Cortex of kidney (tissue), 1 donor: Measurements from ENCODE around the gene HOXD12.

Source experiments
- DNase-seq: peaks from one replicate; lab custom pipeline; 2025; lab: John Stamatoyannopoulos, UW

The HOXD12 gene

DNA sequence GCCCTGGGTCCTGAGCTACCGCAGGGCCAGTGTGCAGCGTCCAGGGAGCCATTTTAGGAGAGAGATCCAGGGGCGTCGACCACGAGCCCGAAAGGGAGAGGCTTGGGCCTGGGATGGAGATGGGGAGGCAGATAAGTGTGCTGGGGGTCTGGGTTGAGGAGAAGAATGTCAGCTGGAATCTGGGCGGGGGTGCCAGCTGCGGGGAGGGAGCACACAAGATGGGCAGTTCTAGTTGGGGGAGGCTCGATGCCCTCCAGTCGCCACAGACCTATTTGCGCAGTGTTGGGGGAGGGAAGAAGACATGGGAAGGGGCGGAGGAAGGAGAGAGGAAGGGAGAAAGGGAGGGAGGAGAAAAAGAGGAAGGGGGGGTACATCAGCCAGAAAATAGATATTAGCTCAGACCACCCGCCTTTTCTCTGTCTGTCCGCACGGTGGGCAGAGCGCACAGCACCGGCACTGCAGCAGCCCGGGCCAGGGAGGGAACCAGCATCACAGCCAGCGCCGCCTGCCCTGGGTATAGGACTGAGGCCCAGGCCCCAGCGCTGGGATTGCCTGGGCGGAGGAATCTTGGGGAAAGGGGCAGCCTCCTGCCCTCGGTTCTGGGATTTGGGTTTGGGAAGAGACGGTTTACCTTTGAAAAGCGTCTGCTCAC, 5.6 kb downstream of the HOXD12 start:
- DNase-seq, result no peak

GRCh38 chr2:176105730-176106580, 6.4 kb downstream of the HOXD12 start:
- DNase-seq, result no peak

DNA sequence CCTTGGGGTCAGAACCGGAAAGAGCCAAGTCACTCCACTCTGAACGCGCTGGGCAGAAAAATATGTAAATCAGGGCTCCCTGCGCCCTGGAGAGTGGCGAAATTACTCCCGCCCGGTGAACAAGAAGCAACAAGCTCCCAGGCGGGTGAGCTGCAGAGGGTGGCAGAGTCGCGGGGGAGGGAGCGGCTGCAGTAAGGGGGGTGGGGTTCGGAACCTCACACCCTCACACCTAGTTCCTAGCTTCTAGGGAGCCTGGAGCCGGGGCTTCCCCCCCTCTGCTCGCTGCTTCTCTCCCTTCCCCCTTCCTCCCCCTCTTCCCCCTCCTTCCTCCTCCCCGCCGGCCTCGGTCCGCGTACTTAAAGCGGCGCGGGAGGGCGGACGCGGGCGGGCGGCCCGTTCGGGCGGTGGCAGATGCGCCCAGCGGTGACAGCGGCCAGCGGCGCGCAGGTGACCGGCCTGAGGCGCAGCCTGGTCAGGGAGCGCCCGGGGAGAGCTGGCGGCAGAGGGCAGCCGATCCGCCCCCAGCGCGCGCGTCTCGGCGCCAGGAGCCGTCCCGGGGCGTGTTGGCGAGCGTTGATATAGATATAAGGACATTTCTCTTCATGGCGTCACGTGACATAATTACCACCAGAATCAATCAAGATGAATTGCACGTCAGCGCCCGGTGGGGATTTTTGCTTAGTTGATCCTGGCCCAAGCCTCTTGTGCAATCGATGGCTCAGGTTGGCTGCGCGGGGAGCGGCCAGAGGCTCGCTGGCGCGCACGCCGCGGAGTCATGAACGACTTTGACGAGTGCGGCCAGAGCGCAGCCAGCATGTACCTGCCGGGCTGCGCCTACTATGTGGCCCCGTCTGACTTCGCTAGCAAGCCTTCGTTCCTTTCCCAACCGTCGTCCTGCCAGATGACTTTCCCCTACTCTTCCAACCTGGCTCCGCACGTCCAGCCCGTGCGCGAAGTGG, 7.3 kb downstream of the HOXD12 start, which contains the start of gene HOXD11:
HOXD11 (plus strand) TSS at position 700 of the 959 bp plus-strand sequence; CDS start at position 776, 76 bp downstream.
- DNase-seq, result no peak

- no peak for DNase-seq
These were observed 8.2 kb downstream of the HOXD12 start for GRCh38 chr2:176107731-176108181.

DNA sequence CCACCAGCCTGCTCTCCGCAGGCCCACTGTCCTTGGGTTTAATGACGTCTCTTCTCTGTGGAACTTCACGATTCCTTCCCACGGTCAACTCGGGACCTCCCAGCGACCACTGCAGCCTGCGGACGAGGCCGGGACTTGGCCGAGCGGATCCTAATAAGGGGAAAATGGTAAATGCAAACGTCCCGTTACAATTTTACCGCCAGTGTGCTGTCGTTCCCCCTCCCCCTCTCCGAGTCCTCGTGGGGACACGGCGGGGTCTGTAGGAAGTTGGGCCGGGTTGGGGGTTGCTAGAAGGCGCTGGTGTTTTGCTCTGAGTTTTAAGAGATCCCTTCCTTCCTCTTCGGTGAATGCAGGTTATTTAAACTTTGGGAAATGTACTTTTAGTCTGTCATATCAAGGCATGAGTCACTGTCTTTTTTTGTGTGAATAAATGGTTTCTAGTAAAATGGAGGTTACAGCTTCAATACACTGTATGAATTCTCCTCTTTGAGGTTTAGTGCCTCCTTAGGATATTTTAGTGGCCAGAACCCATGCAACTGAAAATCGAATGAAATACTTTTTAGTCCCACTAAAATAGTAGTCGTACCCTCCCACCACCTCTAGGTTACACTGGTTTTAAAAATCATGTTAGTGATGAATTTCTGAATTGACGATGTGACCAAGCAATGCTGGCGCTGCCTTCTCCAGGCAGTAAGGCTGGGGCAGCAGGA, 9.8 kb downstream of the HOXD12 start:
- DNase-seq, result no peak

DNA sequence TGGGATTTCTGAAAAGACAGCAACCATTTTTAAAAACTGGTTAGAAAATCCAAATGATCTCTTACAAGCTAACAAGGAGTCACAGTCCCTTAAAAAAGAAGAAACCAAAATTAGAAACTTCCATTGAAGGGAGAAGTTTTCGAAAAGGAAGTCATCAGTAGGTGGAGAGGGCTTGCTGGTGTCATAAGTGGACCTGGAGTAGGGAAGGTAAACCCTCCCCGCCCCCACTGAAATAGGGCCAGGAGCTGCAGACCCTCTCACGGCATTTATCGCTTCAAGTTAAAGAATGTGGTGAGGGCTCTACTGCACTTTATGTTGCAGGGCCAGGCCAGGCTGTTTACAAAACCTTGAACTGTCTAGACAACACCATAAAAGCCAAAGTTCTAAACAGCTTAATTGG, 10.4 kb downstream of the HOXD12 start:
- DNase-seq, result no peak

DNA sequence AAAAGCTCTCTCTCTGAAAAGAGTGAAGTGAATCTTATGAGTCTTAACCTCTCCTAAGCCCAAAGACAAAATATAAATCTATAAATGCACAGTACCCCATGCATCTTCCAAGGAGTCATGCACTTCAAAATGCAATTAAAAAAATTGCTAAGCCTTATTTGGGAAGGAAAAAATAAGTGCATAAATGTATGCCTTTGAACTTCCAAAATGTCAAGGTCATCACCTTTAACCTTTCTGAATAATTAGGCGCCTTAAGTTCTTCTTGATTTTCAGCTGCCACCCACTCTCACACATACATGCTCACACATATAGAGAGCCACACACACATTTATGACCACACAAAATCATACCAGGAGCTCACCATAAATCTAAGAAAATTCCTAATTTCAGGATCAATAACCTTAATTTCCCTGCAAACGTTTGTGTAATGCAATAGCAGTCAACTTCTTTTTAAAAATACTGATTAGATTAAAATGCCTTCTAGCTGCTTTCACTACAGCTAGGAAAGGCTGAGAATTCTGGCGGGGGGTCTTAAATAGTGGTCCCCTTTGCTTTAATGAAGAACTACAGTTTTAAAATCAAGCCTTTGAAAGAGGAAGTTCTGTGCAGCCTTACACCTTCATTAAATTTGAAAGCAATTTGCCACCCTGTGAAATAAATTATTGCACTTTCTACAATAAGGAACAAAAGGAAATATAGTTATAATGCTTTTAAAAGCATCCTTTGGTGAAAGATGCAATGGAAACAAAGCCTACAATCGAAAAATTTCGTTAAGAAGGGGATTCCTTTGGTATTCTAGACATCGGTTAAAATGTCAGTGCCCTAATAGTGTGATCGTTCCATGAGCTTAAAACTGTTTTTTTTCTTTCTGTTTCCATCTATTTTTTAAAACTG, 11.1 kb downstream of the HOXD12 start:
- DNase-seq, result no peak

GRCh38 chr2:176111309-176111663, 11.7 kb downstream of the HOXD12 start:
- no peak for DNase-seq

DNA sequence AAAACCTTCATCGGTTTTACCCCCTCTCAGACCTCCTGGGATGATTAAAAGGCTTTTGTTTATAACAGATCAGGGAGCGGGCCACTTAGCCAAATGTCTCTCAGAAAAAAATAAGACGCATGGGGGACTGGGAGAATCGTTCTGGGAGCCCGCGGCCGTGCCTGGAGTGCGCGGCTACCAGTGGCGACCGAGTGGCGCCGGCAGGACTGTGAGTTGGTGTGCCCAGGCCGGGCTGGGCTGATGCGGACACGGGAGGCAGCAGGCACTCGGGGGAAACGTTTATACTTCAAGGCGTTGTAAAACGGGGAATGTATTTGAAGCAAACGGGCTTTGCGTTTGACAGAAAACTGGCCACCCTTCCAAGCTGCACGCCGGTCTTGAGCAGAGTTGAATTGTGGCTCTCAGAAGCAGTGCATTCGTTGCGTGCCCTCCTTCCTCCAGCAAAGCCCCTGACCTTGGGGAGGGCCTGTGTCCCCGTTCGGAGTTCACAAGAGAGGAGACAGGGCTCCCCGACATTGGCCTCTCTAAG, 12.3 kb downstream of the HOXD12 start:
- DNase-seq, result no peak

DNA sequence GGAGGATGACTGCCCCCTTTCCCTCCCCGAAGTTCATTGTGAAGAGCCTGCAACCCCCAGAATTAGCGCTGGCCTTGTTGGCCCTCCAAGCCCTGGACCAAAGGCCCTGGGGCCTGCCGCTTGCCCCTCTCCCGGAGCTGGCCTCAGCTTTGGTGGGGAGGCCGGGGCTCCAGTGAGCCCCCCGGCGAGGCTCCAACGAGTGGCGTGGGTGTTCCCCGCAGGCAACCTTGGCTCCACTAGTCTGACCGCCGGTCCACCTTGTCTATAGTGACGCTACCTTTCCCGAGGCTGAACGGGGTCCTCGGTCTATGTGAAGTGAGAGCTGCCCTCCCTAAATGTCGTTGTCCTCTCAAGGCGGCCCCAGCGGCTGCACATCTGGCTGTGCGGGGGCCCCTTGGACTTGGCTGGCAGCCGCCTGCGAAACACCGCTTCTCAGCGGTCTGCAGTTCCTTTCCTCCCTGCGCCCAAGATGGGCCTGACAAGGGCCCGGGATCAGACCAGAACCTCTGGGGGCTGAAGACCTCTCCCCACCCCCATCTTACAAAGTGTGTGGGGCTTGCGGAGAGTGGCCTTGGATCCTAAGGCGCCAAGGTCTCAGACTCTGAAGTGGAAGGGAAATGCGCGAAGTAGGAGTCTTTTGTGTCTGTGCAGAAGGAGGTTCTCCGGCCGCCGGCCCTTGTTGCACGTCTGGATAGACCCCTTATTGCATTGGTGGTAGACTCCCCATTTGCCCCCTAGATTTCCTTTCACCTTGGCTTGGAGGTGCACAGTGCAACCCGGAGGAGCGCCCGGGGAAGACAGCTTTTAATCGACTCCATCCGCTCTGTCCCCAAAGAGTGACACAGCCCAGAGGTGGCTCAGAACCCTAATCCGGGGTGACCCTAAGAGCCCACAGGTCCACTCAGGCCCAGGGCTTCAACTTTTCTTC, 13.0 kb downstream of the HOXD12 start:
- DNase-seq, result no peak

- no peak for DNase-seq
These were observed 14.7 kb downstream of the HOXD12 start for GRCh38 chr2:176114120-176114929.

DNA sequence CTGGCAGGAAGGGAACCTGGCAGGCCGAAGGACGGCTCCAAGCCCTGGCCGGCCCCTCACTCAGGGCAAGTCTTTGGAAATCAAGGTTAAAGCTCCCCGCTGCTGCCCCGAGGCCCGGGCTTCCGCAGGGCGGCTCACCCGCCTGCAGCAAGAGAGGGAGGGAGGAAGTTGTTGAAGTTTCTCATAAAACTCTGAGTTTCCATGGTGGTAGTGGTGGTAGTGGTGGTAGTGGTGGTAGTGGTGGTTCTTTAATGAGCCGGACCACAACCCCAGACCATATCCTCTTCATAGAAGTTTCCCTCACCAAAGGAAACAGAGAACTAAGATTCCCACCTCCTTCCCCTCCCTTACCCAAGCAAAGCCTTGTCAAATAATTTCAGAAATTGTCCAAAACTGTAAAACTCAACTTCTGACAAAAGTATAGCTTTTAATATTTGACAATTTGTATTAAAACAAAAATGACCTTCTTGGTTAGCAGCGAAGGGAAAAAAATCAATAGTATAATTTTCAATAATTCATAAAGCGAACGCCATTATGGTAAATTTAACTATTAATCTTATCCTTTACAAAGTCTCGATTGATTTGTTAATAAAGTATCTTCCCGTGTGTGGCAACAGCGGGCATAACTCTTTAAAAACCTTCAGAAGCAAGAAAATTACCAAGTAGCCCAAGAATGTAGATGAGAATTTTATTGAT, 15.5 kb downstream of the HOXD12 start:
- DNase-seq, result no peak

DNA sequence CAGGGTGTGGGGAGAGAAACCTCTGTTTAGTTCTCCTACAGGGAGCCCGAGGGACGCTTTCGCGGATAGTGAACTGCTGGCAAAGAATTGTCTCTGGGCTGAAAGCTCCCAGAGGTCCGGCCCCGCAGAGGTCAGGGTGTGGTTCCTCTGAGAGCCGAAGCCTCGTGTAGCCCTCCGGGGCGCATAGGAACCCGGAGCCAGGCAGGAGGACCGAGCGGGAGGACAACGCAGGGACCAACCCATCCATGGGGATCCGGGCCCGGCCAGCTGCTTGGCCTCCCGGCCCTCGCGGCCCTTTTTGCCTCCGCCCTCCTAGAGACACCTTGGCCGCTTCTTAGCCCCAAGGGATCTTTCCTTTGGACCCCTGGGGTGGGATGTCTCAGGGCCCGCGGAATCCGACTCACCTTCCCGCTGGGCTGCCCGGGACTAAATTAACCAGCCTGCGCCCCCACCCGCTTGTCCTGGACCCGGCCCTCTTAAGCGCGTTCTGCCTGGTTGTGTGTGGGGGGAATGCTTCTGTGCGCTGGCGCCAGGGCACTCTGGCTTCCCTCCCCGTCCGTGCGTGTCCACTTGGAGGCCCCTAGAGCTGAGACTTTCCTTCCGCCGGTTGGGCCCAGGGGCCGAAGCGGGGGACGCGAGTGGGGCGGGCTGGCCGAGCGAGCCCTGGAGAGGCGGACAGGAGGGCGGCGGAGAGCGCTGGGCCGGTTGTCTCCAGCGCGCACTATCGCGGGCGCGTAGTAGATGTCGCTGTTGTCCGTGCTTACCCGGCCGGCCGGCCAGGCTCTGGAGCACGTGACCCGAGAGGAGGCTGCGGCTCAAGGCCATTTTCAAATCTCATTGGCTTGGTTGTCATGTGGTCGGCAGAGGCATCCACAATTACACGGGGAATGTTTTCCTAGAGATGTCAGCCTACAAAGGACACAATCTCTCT, 16.6 kb downstream of the HOXD12 start, which contains the start of gene HOXD10:
HOXD10 (plus strand) TSS at position 896 of the 931 bp plus-strand sequence. CDS start 56 bp downstream, outside the sequence.
- no peak for DNase-seq

GRCh38 chr2:176117162-176117822, 17.7 kb downstream of the HOXD12 start:
- no peak for DNase-seq

GRCh38 chr2:176117823-176118371, 18.3 kb downstream of the HOXD12 start:
- no peak for DNase-seq
